Femur (tissue), 1 donor: Measurements from ENCODE around the gene CAT.

Experiments used
- DNase-seq: peaks from one replicate; pipeline ENCODE4 v3.0.0-alpha.2; 2017

Gene CAT

GRCh38 chr11:34461215-34461614 lies 22.5 kb downstream of the CAT start:
- no peak for DNase-seq

DNA sequence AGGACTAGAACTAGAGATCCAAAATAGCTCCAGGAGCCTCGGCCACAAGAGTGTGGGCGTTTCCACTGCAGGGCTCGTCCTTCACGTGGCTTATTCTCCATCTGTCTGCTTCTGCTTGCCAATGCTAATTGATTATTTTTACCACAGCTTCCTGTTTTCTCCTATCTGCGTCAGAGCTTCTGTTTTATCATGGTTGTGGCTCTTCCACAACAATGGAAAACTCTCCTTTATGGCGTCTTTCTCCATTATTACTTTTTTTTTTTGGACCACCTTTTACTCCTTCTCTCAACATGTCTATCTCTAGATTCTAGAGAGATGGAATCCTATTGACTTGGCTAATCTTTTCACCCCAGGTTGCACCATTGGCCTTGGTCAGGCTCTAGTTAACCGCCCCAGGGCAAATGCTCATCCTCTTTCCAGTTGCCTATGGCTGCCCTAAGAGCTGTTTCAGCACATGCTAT lies 25.9 kb downstream of the CAT start:
- DNase-seq = no peak

- DNase-seq = no peak
Measured at GRCh38 chr11:34466802-34467488, 28.2 kb downstream of the CAT start.

GRCh38 chr11:34468209-34468841 lies 29.6 kb downstream of the CAT start:
- no peak for DNase-seq

GRCh38 chr11:34473603-34474169 lies 35.0 kb downstream of the CAT start:
- no peak for DNase-seq

- DNase-seq = no peak
Measured at GRCh38 chr11:34475656-34476055, 36.9 kb downstream of the CAT start.

- no peak for DNase-seq
Measured at GRCh38 chr11:34476849-34477248, 38.1 kb downstream of the CAT start.

DNA sequence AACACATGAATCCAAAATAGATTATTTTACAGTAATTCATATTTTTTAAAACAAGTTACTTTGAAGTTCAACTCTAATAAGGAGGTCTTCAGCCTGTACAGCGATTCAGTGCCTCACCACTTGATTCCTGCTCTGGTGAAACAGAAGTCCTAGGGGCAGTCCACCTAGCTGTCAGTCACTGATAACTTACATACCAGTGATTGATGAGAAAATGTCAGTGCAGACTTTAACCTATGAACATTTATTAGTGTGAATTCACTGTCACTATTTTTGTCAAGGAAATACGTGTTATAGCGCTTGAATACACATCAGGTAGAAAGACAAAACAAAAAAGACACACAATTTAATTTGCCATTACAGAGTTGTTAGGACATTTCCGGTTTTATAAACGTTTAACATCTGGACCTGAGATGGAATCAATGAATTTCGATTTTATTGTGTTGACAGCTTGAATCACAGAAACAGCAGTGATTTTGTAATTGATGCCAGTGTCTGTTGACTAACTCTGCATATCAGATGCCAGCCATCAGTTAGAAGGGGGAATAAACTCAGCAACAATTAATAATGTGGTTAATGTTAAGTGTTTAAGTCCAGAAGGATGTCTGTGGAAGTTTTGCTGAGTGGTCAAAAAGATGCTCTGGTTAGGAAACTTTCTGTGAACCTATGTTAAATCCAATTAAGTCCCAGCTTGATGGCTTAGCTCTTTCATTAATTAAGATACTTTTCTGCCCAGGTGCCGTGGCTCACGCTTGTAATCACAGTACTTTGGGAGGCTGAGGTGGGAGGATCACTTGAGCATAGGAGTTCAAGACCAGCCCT lies 40.3 kb downstream of the CAT start:
- DNase-seq = no peak

DNA sequence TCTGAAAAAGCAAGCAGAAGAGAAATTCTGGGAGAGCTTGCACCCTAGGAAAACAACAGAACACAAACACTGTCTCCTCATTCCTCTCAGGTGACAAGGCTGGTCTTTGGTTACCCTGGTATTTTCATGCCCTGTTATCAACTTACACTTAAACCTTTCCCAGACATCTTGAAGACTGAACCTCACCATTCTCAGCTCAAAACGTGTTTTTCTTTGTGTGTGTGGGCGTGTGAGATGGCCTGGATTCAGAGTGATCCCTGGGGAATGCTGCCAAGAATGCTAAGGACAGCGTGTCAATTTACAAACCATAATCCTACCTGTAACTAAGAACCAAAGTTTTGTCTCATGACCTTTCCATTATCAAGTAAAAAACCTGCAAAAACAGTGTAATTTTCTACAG lies 41.6 kb downstream of the CAT start:
- no peak for DNase-seq

DNA sequence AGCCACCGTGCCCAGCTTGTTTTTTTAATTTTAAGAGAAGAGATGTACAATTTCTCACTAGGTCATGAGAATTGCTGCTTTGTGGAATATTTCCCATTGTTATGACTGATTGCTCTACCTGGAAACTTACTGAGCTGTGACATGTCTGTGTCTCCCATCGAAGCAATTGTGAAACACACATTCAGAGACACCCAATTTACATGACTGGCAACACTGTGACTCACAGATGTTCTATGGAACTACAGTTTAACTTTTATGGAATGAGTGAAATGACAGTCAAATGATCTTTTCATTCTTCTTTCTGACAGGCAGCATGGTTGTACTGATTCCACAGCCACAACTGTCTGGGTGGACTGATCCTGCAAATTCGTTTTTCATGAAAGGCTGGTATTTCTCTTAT lies 42.6 kb downstream of the CAT start:
- DNase-seq = no peak

GRCh38 chr11:34483106-34483874 lies 44.6 kb downstream of the CAT start:
- DNase-seq = no peak

GRCh38 chr11:34487430-34487829 lies 48.7 kb downstream of the CAT start:
- no peak for DNase-seq

- no peak for DNase-seq
Measured at GRCh38 chr11:34488855-34489557, 50.3 kb downstream of the CAT start.

- no peak for DNase-seq
Measured at GRCh38 chr11:34490304-34490703, 51.6 kb downstream of the CAT start.

DNA sequence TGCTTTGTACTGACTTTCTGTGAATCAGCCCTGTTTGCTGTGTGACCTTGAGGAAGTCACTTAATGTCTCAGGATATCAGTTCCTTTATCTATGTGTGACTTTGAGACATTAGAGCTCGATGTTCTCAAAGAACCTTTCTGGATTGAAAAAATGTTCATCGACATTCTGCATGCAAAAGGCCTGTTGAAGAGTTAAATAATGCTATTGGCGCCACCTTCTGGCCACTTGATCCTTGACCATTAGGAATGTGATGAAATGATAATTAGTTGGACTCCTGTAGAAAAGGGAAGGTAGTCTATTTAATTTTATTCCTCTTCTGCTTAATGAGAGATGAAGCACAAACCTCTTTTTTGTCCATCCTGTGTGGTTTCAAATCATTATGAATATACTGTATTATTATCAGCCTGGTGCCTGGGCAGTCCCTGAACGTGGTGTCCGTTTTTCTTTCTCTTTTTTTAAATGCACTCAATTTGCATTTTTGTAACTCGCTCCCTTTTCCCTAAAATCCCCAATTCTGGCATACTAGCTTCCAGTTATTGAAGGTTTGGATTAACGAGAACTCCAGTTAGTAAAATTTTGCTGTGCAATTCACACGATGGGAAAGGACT lies 54.2 kb downstream of the CAT start:
- peak; percentile 53 for DNase-seq

DNA sequence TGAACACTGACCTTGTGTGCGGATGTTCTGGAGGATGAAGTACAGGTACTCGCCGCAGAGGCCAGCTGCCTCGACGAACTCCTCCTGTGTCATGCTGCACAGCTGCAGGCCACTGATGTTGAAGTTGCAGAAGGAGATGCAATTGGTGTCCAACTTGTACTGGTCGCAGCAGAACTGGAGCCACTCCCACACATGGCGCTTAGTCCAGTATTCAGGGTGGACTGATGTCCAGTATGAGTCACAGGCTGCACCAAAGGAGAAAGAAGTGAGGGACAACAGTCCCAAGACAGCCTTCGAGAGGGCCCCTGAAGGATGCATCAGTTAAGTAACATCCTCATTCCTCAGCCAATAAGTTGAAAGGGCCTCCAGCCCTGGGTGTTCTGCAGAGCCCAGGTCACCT lies 54.7 kb downstream of the CAT start:
- DNase-seq = no peak

DNA sequence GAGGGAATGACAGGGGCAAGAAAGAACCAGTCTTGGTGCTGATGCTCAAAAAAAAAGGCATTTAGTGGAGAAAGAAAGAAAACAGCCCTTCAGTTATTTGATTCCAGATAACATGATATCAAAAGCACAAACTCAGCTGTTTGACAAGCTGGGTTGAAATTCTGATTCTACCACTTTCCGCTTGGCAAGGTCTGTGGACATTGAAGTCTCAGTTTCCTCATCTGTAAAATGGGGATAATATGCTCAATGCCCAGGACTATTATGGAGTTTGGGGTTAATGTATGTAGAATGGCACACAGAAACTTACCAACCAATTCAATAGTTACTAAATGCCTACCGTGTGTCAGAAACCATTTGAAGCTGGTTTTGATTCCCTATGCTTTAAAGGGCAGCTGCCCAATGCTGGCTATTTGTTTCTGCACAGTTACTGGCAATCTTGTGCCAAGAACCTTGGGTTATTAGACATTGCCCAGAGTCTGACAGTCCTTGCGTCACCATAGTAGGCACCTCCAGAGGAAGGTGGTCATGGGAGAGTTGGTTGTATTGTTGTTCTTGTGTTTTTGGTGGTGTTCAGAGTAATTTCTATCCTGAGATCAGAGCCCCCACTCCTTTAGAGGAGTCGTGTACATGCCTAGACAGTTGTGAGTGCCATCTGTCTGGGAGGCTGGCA lies 55.3 kb downstream of the CAT start:
- no peak for DNase-seq

DNA sequence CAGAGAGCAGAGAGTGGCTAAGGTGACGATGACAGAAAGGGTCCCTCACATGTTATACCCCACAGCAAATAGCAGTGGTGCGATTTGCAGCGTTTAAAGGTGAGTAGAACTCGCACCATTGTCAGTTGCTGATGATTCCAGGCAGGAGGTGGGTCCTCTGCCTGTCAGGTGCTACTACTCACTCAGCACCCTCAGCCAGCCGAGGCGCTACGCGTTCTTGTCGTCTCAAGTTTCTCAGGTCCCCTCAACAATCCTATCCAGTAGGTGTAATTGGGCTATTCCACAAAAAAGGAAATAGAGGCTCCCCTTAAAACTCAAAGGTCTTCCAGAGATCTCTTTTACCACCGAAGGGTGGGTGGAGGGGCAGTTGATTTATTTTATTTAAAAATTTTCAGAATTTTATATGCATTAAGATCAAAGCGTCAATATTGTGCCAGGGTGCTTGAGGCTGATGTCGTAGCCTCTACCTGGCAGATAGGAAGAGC lies 56.5 kb downstream of the CAT start:
- DNase-seq = no peak

DNA sequence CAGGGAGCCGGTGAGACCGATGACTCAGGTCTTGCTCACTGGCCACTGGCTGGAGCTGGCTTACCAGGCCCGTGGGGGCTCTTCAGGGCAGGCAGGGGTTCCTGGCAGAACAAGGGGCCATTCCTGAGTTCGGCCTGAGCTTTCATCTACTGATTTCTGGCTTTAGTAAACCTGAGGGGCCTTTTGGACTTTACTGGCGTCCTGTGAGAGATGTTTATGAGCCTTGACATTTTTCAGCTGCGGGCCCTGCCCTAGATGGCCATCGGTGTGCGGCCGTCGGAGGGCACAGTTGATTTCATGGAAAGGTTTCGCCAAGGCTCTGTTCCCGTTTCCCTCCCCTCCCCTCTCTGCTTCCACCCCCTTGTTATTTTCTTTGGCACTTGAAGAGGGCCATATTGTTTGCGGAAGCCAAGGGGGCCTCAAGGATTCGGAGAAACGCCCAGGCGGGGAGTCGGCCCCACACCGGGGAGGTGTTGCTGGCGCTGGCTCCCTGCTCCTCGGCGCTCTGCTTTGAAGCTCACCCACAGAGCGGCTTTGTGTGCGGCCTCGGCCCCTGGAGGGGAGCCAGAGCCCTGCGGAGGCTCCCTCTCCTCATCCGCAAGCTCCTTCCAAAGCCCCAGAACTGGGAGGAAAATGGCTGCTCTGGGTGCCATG lies 57.1 kb downstream of the CAT start:
- DNase-seq = peak; percentile 65
